Activated naive CD4-positive, alpha-beta T cell treated with anti-CD3 and anti-CD28 coated beads, Interleukin-2, amount 50 U/mL, for 72 hours (primary cell): ENCODE measurements around the gene WDR54. TPM values are rescaled to one million over a fixed set of nuclear protein-coding genes. Genes with fewer than 3 reads are reported as not detected.
"Not testable (repeated sequence)": the region's sequence is repeated elsewhere in the genome, so short reads cannot be mapped to it uniquely, and the experiment has no call there.

ENCODE experiments used
- ATAC-seq, 2 donors: fragments of 150-1000 bp; cut with Tn5 transposase; 2 replicates each; pipeline ENCODE4 v1.10.0; 2021; ENCODE audit warnings: mild to moderate bottlenecking in 2 of 2, moderate library complexity in 2 of 2
- DNase-seq, 2 donors: peaks; one replicate each; pipeline ENCODE4 v3.0.0; 2021 to 2022; ENCODE audit warnings: low spot score in 2 of 2
- H3K27ac Mint-ChIP-seq, 2 donors: one replicate each; pipeline ENCODE4 v1.8.0; 2022; ENCODE audit warnings: mild to moderate bottlenecking in 2 of 2, mixed read lengths in 2 of 2
- H3K36me3 Mint-ChIP-seq, 2 donors: one replicate each; pipeline ENCODE4 v1.8.0; 2022; ENCODE audit warnings: mixed read lengths in 2 of 2
- H3K9me3 Mint-ChIP-seq, 2 donors: one replicate each; pipeline ENCODE4 v1.8.0; 2022; ENCODE audit warnings: mixed read lengths in 2 of 2
- total RNA-seq, 2 donors: library from RNA; stranded (reverse); gene quantifications; one replicate each; pipeline ENCODE4 v1.2.3, GENCODE V29; 2022

The WDR54 gene
- total RNA-seq, 2 donors from 2014 or later: 14.3 to 173 TPM

DNA sequence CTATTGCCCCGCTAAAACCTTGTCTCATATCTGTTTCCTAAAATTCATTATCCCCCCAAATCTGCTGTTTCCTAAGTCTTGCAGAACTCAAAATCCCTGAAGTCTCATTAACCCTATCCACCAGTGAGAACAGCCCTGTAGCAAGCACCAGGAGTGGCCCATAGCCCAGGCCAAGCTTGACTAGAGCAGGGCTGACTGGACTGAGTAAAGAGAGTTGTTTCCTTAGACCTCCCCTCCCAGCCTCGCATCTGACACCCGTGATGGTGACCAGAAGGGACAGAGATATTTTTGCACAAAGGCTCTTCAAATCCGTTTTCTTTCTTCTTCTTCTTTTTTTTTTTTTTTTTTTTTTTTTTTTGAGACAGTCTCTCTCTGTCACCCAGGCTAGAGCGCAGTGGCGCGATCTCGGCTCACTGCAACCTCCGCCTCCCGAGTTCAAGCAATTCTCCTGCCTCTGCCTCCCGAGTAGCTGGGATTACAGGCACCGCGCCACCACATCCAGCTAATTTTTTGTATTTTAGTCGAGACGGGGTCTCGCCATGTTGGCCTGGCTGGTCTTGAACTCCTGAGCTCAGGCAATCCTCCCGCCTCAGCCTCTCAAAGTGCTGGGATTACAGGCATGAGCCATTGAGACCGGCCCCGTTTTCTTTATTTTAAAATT is 957 bp upstream of the WDR54 start:
- H3K27ac Mint-ChIP-seq: peak overlapping the region; percentile 95 to 100
- DNase-seq: peak in 1 of 2 donors; percentile 41
- ATAC-seq, H3K9me3 Mint-ChIP-seq, H3K36me3 Mint-ChIP-seq: not testable (repeated sequence)

DNA sequence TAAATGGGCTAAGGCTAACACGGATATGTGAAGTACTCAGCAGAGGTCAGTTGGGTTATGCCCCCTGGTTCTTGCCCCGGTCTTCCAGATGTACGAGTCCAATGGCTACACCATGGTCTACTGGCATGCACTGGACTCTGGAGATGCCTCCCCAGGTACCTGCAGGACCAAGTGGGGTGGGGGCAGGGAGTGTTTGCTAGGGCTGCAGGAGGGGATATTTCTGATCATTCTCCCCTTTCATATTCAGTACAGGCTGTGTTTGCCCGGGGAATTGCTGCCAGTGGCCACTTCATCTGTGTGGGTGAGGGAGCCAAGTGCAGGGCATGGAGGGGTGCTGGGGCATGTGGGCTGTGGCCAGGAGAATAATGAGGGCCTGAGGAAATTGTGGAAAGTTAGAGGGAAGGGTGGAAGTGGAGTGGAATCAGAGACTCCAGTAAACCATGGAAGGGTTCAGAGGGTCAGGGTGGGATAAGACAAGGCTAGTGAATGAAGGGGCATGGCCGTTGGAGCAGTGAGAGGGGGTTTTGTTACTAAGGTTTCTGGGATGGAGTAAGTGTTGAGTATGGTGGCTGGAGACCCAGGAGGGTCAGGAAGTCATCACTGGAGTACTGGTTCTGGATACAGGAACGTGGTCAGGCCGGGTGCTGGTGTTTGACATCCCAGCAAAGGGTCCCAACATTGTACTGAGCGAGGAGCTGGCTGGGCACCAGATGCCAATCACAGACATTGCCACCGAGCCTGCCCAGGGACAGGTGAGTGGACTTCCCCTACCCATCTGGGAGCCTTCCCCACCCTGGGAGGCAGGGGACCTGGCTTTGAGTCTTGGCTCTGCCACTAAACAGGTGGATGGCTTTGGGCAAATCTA is 1.9 kb downstream of the WDR54 start:
- peaks cover 5 to 8% of the 10 kb centered on the region in 2 donors for H3K36me3 Mint-ChIP-seq
- no peaks in the 10 kb centered on the region for H3K9me3 Mint-ChIP-seq
- ATAC-seq (no peak), DNase-seq (no peak)
- peak overlapping the region in 1 of 2 donors; percentile 1 for H3K27ac Mint-ChIP-seq

DNA sequence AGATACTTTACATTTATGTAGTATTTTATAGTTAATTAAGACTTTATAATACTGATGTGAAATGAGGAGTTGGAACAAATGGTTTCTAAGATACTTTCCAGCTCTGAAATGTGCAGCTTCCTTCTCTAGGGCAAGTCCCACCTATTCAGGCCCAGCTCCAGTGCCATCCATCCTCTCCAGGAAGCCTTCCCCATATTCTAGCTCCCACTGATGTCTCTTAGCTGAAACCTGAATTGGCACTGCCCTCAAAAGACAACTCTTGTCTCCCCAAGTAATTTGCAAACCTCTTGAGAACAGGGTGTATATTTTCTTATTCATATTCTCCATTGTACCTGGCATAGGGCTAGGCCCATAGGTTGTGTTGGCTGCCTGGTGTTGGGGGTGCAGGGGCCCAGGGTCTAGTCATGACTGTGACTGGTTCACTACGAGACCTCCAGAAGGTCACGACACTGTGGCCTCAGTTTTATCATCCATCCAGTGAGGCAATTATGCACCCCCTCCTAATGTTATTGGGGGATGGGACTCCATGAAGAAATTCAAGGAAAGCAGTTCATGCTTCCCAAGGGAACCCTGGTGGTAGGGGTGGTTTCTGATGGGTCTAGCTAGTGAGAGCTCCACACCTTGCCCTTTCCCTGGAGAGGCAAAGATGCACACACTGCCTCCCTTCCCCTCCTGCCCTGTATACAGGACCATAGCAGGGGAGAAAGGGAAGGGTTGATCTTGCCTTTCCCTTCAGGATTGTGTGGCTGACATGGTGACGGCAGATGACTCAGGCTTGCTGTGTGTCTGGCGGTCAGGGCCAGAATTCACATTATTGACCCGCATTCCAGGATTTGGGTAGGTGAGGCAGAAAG is 2.8 kb downstream of the WDR54 start:
- ATAC-seq: no peak
- Mint-ChIP-seq H3K36me3 (peaks cover 5 to 8% of the 10 kb centered on the region in 2 donors), H3K27ac (no peak overlapping the region), H3K9me3 (no peaks in the 10 kb centered on the region)
- DNase-seq: no peak

DNA sequence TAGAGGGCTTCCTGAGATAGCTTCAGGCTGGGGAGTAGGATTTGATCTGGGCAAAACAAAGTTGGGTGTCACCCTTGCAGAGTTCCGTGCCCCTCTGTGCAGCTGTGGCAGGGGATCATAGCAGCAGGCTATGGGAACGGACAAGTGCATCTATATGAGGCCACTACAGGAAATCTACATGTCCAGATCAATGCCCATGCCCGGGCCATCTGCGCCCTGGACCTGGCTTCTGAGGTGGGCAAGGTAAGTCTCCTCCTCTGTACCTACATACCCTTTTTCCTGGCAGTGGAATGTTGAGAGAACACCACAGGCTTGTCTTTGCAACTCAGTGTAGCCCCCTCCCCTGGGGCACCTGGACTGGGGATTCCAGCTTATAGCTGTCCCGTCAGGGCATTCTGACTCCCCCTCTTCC is 3.5 kb downstream of the WDR54 start:
- Mint-ChIP-seq H3K36me3 (peaks cover 5 to 8% of the 10 kb centered on the region in 2 donors), H3K27ac (no peak overlapping the region), H3K9me3 (no peaks in the 10 kb centered on the region)
- no peak for ATAC-seq
- no peak for DNase-seq

DNA sequence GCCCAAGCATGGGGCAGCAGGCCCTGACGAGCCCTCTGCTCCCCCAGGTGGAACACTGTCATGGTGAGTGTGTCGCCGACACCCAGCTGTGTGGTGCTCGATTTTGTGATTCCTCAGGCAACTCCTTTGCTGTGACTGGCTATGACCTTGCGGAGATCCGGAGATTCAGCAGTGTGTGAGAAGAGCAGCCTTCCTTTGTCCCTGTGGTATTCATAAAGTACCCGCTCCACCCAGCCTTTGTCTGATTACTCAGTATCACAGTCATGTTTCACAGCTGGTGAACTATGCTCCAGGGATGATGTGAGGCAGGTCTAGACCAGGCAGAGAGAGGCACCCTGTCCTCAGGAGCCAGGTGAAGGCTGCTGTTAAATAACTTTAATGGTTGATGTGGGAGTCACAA is 4.0 kb downstream of the WDR54 start:
- ATAC-seq: no peak

DNA sequence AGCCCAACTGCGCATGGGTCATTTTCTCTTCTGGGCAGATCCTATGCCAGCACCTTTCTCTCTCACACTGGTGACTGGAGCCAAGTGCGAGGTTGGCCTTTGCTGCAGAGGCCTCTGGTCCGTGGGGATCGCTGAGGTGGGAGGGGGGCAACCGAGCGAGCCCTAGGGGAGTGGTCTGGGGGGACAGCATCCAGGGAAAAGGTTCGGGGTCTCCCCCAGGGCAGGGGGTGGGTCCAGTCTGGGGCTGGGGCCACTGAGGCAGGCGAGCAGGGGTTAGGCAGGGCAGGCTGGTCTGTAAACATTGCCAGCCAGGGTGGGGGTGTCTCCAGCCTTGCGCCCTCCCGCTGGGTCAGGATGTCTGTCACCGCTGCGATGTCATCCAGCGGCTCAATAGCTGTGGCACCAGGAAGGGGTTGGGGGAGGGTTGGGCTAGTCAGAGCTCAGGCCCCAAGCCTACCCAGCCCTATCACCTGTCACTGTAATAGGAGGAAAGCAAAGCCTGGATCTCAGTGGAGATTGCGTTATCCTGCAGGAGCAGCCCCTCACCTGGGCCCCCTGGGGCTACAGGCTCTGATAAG is 4.7 kb downstream of the WDR54 start:
- peaks cover 1 to 8% of the 10 kb centered on the region in 2 donors for H3K36me3 Mint-ChIP-seq
- no peak overlapping the region for H3K27ac Mint-ChIP-seq
- ATAC-seq (no peak), DNase-seq (no peak)
- no peaks in the 10 kb centered on the region for H3K9me3 Mint-ChIP-seq

More for the DNA sequence above, 4.0 kb downstream of the WDR54 start:
- DNase-seq: no peak
- peaks cover 5 to 8% of the 10 kb centered on the region in 2 donors for H3K36me3 Mint-ChIP-seq
- H3K27ac Mint-ChIP-seq: no peak overlapping the region
- H3K9me3 Mint-ChIP-seq: no peaks in the 10 kb centered on the region

DNA sequence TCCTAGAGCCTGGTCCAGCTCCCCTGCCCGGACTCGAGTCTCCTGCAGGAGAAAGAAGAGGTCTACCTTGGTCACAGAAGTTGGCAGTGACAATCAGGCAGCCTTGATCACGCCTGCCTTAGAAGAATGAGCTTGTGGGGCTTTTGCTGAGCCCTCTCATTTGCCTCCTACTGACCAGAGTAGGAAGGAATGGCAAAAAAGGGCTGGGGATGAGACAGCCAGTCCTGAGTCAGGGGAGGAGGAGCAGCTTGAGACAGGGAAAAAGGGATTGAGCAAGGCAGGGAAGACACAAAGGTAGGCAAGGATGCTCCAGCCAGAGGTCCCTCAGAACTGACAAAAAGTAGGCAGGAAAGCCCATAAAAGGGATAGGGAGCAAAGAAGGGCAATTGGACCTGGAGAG is 6.0 kb downstream of the WDR54 start:
- Mint-ChIP-seq H3K36me3 (peaks cover 0 to 8% of the 10 kb centered on the region in 2 donors), H3K27ac (peak overlapping the region in 1 of 2 donors; percentile 12), H3K9me3 (no peaks in the 10 kb centered on the region)
- no peak for DNase-seq
- ATAC-seq: no peak

DNA sequence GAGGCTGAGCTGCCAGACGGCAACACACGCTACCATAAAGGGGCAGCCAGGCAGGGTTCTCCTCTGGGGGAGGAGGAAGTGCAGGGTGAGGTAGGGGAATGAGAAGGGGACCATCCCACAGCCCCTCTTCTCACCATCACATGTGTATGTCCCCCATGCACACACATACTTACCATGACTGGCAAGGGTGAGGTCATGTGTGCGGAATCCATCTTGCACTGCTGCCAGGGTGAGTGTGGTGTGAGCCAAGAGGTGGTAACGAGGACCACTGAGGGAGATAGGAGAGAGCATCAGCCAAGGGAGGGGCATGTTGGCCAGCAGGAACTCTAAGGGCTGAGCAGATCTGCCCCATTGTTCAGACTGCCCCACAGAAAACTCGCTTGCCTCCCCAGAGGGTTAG is 7.1 kb downstream of the WDR54 start:
- DNase-seq (no peak), ATAC-seq (no peak)
- Mint-ChIP-seq H3K36me3 (no peaks in the 10 kb centered on the region), H3K27ac (peak overlapping the region in 1 of 2 donors; percentile 3), H3K9me3 (no peaks in the 10 kb centered on the region)

DNA sequence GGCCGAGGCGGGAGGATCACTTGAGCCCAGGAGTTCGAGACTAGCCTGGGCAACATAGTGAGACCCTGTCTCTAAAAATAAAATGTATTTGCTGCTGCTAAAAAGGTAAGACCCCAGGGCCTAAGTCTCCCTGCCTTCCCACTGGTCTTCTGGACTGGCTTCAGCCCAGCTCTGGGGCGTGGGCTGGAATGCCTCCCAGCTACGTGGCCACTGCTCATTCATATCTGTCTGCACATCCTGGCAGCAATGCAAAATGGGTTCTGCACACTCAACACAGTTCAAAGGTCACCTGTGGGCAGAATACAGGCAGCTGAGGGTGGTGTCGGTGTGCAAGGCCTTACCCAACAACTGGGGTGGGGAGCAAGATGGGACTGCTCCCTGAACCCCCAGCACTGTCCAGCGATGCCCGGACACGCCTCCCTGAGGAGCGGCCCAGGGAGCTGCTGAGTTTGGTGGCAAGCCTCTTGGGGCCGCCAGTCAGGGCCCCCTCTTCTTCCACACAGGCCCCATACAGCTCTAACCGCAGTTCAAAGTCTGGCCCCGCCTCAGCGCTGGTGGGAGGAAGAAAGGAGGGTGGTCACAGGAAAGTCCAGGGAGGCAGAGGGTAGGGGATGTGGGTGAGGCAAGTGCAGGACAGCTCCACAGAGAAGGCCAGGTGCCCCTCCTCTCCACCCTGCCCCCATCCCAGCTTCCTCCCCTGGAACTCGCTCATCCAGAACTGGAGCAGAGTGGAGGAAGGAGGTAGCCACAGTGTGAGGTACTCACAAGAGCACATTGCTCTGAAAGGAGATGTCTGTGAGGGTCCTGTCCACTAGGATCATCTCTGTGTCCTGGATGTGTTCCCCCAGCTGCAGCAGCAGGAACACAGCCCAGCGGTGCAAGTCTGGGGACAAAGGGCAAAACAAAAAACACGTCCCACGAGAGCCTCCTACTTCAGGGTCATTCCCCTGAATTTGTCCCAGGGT is 8.2 kb downstream of the WDR54 start:
- ATAC-seq: no peak
- Mint-ChIP-seq H3K36me3 (no peaks in the 10 kb centered on the region), H3K9me3 (no peaks in the 10 kb centered on the region), H3K27ac (peak overlapping the region in 1 of 2 donors; percentile 25)
- DNase-seq: no peak

DNA sequence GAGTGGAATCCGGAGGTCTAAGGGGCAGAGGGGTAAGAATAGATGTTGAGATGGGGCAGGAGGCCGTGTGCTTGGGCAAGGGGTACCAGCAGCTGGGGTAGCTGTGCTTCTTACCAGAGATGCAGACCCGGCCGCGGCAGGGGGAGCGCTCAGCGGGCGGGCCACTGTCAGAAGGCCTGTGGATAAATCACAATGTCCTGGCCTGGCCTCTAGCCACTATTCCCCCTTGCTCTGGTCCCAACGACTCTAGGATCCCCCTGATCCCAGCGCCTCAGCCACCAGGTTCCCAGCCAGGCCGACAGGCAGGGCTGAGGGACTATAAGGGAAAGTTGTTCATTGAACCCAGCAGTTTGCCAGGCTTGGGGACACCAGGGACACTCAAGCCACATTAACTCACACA is 9.0 kb downstream of the WDR54 start:
- no peaks in the 10 kb centered on the region for H3K9me3 Mint-ChIP-seq
- peak overlapping the region in 1 of 2 donors; percentile 25 for H3K27ac Mint-ChIP-seq
- no peaks in the 10 kb centered on the region for H3K36me3 Mint-ChIP-seq
- DNase-seq (no peak), ATAC-seq (no peak)

DNA sequence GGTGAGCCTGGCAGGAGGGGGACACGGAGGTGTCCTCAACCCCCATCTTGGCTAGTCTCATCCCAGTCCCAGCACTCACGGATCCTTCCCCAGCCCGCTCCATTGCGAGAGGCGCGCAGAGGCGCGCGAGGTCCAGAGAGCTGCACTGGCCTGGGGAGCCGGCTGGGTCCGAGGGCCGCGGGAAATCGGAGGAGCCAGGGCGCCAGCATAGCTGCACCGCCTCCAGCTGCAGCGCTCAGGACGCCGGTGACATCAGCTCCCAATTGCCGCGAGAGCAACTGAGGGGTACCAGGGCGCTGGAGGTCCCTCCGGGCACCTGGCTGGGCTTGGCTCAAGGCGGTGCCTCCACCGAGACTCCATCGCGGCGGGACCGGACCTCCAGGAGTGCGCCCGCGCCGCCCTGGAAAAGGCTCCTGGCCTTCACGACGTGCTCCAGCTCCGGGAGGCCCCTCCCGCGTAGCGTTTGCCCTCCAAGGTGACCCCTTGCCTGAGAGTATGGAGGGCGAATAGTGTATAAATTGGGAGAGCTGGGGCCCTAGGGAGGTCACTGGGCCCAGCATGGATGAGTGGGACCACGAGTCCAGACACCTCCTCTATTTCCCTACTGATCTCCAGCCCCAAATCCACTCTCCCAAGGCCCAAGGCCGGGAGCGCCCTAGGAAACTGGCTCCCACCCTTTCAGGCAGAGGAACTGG is 14.7 kb downstream of the WDR54 start:
- ATAC-seq (no peak), DNase-seq (no peak)
- Mint-ChIP-seq H3K9me3 (no peaks in the 10 kb centered on the region), H3K36me3 (no peaks in the 10 kb centered on the region), H3K27ac (no peak overlapping the region)

DNA sequence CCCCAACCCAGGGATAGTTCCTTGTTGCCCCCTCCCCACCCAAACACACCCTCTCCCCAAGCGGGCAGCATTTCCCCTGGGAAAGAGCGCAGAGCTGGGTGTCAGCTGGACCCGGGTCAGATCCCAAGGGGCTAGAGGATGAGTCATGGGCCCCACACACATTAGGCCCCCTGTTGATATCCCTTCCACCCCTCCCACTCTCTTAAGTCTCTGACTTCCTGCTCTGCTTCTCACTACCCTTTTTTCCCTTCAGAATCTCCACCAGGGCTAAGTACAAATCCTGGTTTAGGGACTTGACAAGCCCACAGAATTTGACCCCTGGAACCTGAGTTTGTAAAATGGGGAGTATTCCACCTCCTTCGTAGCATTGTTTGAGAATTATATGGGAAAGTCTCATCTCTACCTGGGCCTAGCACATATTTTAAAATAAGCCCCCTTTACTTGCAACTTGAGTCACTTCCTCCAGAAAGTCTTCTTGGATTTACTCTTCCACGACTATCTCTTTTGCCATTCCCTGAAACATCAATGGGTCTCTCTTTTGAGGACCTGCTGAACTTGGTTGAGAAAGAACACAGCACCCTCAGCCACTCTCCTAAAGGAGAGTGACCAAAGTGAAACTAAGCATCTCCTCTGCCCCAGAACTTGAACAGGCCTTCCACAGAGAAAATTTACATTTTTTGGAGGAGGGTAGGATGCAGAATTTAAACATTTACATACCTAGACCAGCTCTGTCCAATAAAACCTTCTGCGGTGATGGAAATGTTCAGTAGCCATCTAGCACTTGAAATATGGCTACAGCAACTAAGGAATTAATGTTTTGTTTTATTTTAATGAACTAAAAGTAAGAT is 15.5 kb downstream of the WDR54 start:
- DNase-seq (no peak), ATAC-seq (no peak)
- Mint-ChIP-seq H3K27ac (no peak overlapping the region), H3K9me3 (no peaks in the 10 kb centered on the region), H3K36me3 (peaks cover 0 to under 1% of the 10 kb centered on the region in 2 donors)

DNA sequence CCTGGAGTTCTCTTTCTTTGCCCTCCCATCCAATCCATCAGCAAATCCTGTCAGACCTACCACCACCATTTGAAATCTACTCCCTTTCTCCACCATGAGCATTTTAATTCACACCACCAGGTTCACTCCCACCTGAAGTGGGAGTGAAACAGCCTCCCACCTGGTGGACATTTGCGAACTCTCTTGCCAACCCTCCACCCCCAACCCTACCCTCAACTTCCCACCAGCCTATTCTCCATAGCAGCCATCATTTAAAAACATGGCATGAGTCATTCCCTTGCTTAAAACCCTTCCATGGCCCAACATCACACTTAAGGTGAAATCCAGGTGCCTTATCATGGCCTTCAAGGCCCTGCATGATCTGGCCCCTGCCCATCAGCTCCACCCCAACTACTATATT is 16.7 kb downstream of the WDR54 start:
- ATAC-seq (no peak), DNase-seq (no peak)
- H3K9me3 Mint-ChIP-seq: no peaks in the 10 kb centered on the region
- H3K27ac Mint-ChIP-seq: no peak overlapping the region
- H3K36me3 Mint-ChIP-seq: peaks cover 0 to 5% of the 10 kb centered on the region in 2 donors

DNA sequence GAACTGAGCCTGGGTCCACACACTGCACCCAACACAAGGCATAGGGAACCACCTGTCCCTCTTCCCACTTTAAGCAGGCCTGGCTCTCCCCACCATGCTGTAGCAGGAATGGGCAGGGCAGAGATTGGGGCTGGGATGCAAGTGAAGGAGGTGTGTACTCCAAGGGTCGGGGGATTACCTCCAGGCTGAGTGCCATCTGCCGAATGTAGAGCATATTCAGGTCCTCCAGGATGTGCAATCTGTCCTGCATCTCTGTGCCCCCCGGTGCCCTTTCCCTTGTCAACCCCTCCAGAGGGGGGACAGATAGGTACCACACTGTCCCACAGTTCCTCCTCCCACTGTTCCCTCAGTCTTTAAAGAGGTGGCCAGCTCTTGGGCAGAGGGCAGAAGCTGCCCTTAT is 17.8 kb downstream of the WDR54 start:
- ATAC-seq (no peak), DNase-seq (no peak)
- Mint-ChIP-seq H3K36me3 (peaks cover 0 to 5% of the 10 kb centered on the region in 2 donors), H3K27ac (no peak overlapping the region), H3K9me3 (no peaks in the 10 kb centered on the region)
